SU-DHL-6 (cell line): ENCODE data around the gene SYT4.

ENCODE experiments used
- H2AFZ ChIP-seq: fragments of 200-600 bp; sonication (generic); 2 replicates; pipeline ENCODE4 v1.6.1; 2014; ENCODE audit warnings: low read depth, mild to moderate bottlenecking, moderate library complexity, mixed read lengths, antibody characterized with exemption, low read length; ENCODE audit not compliant: severe bottlenecking
- H3F3A ChIP-seq: fragments of 200-600 bp; shearing (Covaris generic); 2 replicates; pipeline ENCODE4 v1.6.0; 2016; ENCODE audit warnings: antibody characterized with exemption, mild to moderate bottlenecking; ENCODE audit not compliant: insufficient read depth
- H3K27ac ChIP-seq: fragments of 200-600 bp; sonication (generic); 2 replicates; pipeline ENCODE4 v1.5.1; 2016; ENCODE audit warnings: low read depth, mild to moderate bottlenecking, low read length, moderate library complexity, mixed read lengths
- H3K27me3 ChIP-seq: fragments of 200-600 bp; sonication (generic), shearing (Covaris generic); 2 replicates; pipeline ENCODE4 v1.6.0; 2014; ENCODE audit warnings: mild to moderate bottlenecking, low read length
- H3K36me3 ChIP-seq: fragments of 200-600 bp; sonication (generic); 2 replicates; pipeline ENCODE4 v1.6.1; 2014; ENCODE audit warnings: mild to moderate bottlenecking, low read length, mixed read lengths
- H3K4me2 ChIP-seq: fragments of 300-600, 200-600 bp; shearing (Covaris generic), sonication (generic); 2 replicates; pipeline ENCODE4 v1.6.0; 2014; ENCODE audit warnings: low read length, low read depth, mild to moderate bottlenecking; ENCODE audit not compliant: poor library complexity, severe bottlenecking
- H3K4me3 ChIP-seq: fragments of 200-600 bp; sonication (generic); 2 replicates; pipeline ENCODE4 v1.5.1; 2014; ENCODE audit warnings: antibody characterized with exemption, low read length, mild to moderate bottlenecking, mixed read lengths; ENCODE audit not compliant: insufficient read depth, poor library complexity, severe bottlenecking
- H3K79me2 ChIP-seq: fragments of 200-600 bp; sonication (generic); 2 replicates; pipeline ENCODE4 v1.6.1; 2014; ENCODE audit warnings: mild to moderate bottlenecking, low read length, moderate library complexity; ENCODE audit not compliant: insufficient read depth
- H3K9ac ChIP-seq: fragments of 200-600 bp; sonication (generic); 2 replicates; pipeline ENCODE4 v1.7.0; 2014; ENCODE audit warnings: mild to moderate bottlenecking, low read length
- H3K9me2 ChIP-seq: fragments of 200-600 bp; sonication (generic); replicated peaks from 2 replicates; pipeline ENCODE4 v1.6.1; 2014; ENCODE audit warnings: low read length; ENCODE audit not compliant: insufficient read depth
- H3K9me3 ChIP-seq: fragments of 200-600 bp; sonication (generic); 2 replicates; pipeline ENCODE4 v1.6.1; 2014; ENCODE audit warnings: low read length, mixed read lengths; ENCODE audit not compliant: insufficient read depth
- H4K20me1 ChIP-seq: fragments of 200-600 bp; sonication (generic); 2 replicates; pipeline ENCODE4 v1.6.1; 2014; ENCODE audit warnings: low read depth, mild to moderate bottlenecking, antibody characterized with exemption, low read length, moderate library complexity, mixed read lengths
- CTCF ChIP-seq: fragments of 200-600 bp; sonication (generic); IDR thresholded peaks from one replicate; pipeline ENCODE4 v1.5.1; 2017; ENCODE audit warnings: antibody characterized with exemption, mild to moderate bottlenecking, low read length, moderate library complexity; ENCODE audit not compliant: insufficient read depth, poor library complexity, severe bottlenecking

SYT4 gene

DNA sequence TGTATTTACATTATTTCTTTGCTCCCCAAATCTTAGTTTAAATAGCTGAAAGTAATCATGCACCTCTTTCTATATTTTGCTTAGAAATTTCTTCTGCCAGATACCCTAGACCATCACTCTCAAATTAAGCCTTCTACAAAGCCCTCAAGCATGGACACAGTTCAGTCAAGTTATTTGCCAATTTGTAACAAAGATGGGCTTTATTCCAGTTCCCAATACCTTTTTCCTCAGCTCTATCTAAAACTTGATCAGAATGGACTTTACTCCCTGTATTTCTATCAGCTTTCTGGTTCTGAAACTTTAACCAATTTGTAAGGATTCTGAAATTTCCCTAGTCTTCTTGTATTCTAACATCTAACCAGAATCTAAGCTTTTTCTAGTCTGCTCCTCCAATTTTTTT lies 56.6 kb downstream of the SYT4 start:
- Histone ChIP-seq H3K4me2 (no peak overlapping the region), H3K9me2 (no peaks in the 10 kb centered on the region), H3K27me3 (no peaks in the 10 kb centered on the region), H3K9me3 (no peaks in the 10 kb centered on the region), H4K20me1 (no peaks in the 10 kb centered on the region), H2AFZ (no peak overlapping the region), H3F3A (no peaks in the 10 kb centered on the region), H3K27ac (no peak overlapping the region), H3K36me3 (no peaks in the 10 kb centered on the region), H3K79me2 (no peaks in the 10 kb centered on the region), H3K9ac (no peak overlapping the region), H3K4me3 (no peak overlapping the region)
- TF ChIP-seq CTCF = no peak
